Activated CD4-positive, alpha-beta T cell treated with anti-CD3 and anti-CD28 coated beads, Interleukin-2, amount 10 ng/mL, durations not matched to agents 24 days and 14 days (primary cell): ENCODE results near the gene KRCC1. TPM values are rescaled to one million over a fixed set of nuclear protein-coding genes. Genes with fewer than 3 reads are reported as not detected.
"Not testable (repeated sequence)": the region's sequence is repeated elsewhere in the genome, so short reads cannot be mapped to it uniquely, and the experiment has no call there.

Experiments used
- DNase-seq: peaks from one replicate; pipeline ENCODE4 v3.0.0; 2022
- H3K27ac Mint-ChIP-seq: one replicate; pipeline ENCODE4 v1.8.0; 2022; ENCODE audit warnings: mild to moderate bottlenecking, mixed read lengths
- H3K27me3 Mint-ChIP-seq: one replicate; pipeline ENCODE4 v1.8.0; 2022; ENCODE audit warnings: mixed read lengths
- H3K36me3 Mint-ChIP-seq: one replicate; pipeline ENCODE4 v1.8.0; 2022; ENCODE audit warnings: low read depth, mild to moderate bottlenecking, mixed read lengths
- H3K4me1 Mint-ChIP-seq: one replicate; pipeline ENCODE4 v1.8.0; 2021; ENCODE audit warnings: mixed read lengths
- H3K4me3 Mint-ChIP-seq: one replicate; pipeline ENCODE4 v1.8.0; 2022; ENCODE audit warnings: mild to moderate bottlenecking, moderate library complexity, mixed read lengths
- H3K9me3 Mint-ChIP-seq: one replicate; pipeline ENCODE4 v1.8.0; 2021; ENCODE audit warnings: mixed read lengths
- intact Hi-C: fragments of 100-400 bp; cut with micrococcal nuclease; formaldehyde crosslinking; loops from one replicate; pipeline ENCODE4 v1.15.1; 2023
- total RNA-seq: library from RNA; stranded (reverse); gene quantifications from 2 replicates; pipeline ENCODE4 v1.2.3, GENCODE V29; 2022

The KRCC1 gene
- total RNA-seq, 1 donor from 2014 or later = 16.5 TPM

- H3K36me3 Mint-ChIP-seq, intact Hi-C loops, H3K27ac Mint-ChIP-seq, H3K9me3 Mint-ChIP-seq, H3K27me3 Mint-ChIP-seq: not testable (repeated sequence)
- peaks cover 14% of the 10 kb centered on the region for H3K4me1 Mint-ChIP-seq
- DNase-seq = peak; percentile 52
- peak overlapping the region; percentile 96 for H3K4me3 Mint-ChIP-seq
Measured at GRCh38 chr2:88018077-88018805, 37.3 kb downstream of the KRCC1 start.

- H3K4me3 Mint-ChIP-seq = peak overlapping the region; percentile 96
- peaks cover 14% of the 10 kb centered on the region for H3K4me1 Mint-ChIP-seq
- DNase-seq = peak; percentile 55
- H3K27ac Mint-ChIP-seq = peak overlapping the region; percentile 97
- H3K9me3 Mint-ChIP-seq, H3K27me3 Mint-ChIP-seq, H3K36me3 Mint-ChIP-seq: not testable (repeated sequence)
- intact Hi-C loops = loop anchor here (2.0 kb wide), 1 partner anchor 15 kb away; no protein-coding TSS in a partner anchor
Measured at GRCh38 chr2:88017780-88018038, 37.9 kb downstream of the KRCC1 start.

- peaks cover 14% of the 10 kb centered on the region for H3K4me1 Mint-ChIP-seq
- intact Hi-C loops = loop anchor here (1.0 to 2.0 kb wide), 2 partner anchors 14 to 38 kb away; partner anchors contain the start of gene KRCC1
- H3K36me3 Mint-ChIP-seq = peaks cover 2% of the 10 kb centered on the region
- H3K27me3 Mint-ChIP-seq = no peaks in the 10 kb centered on the region
- peak overlapping the region; percentile 96 for H3K4me3 Mint-ChIP-seq
- H3K27ac Mint-ChIP-seq = peak overlapping the region; percentile 97
- no peak for DNase-seq
- no peaks in the 10 kb centered on the region for H3K9me3 Mint-ChIP-seq
Measured at GRCh38 chr2:88016960-88017779, 38.4 kb downstream of the KRCC1 start.

- H3K4me1 Mint-ChIP-seq = peaks cover 14% of the 10 kb centered on the region
- no peaks in the 10 kb centered on the region for H3K9me3 Mint-ChIP-seq
- intact Hi-C loops = loop anchor here (1.0 to 2.0 kb wide), 2 partner anchors 14 to 39 kb away; partner anchors contain the start of gene KRCC1
- H3K36me3 Mint-ChIP-seq = peaks cover 2% of the 10 kb centered on the region
- peak; percentile 94 for DNase-seq
- H3K27me3 Mint-ChIP-seq = no peaks in the 10 kb centered on the region
- peak within 1 kb of the TSS; percentile 97 for H3K27ac Mint-ChIP-seq
- H3K4me3 Mint-ChIP-seq = peak within 1 kb of the TSS; percentile 96
Measured at GRCh38 chr2:88016086-88016959, 39.3 kb downstream of the KRCC1 start, which contains the start of gene RNU2-63P. RNU2-63P (minus strand) TSS chr2:88016547.

- H3K9me3 Mint-ChIP-seq = no peaks in the 10 kb centered on the region
- intact Hi-C loops = no loop called here
- no peaks in the 10 kb centered on the region for H3K36me3 Mint-ChIP-seq
- H3K27ac Mint-ChIP-seq = no peak overlapping the region
- DNase-seq = no peak
- no peaks in the 10 kb centered on the region for H3K27me3 Mint-ChIP-seq
- H3K4me3 Mint-ChIP-seq = no peak overlapping the region
- peaks cover 2% of the 10 kb centered on the region for H3K4me1 Mint-ChIP-seq
Measured at GRCh38 chr2:88011011-88011410, 44.6 kb downstream of the KRCC1 start.

- Mint-ChIP-seq H3K4me3 (no peak overlapping the region), H3K27me3 (no peaks in the 10 kb centered on the region), H3K4me1 (peaks cover 2% of the 10 kb centered on the region), H3K9me3 (no peaks in the 10 kb centered on the region), H3K36me3 (no peaks in the 10 kb centered on the region), H3K27ac (no peak overlapping the region)
- intact Hi-C loops = no loop called here
- peak; percentile 51 for DNase-seq
Measured at GRCh38 chr2:88010136-88010535, 45.4 kb downstream of the KRCC1 start.

- peak; percentile 47 for DNase-seq
- Mint-ChIP-seq H3K4me3 (no peak overlapping the region), H3K9me3 (no peaks in the 10 kb centered on the region), H3K36me3 (no peaks in the 10 kb centered on the region), H3K27ac (no peak overlapping the region), H3K27me3 (no peaks in the 10 kb centered on the region), H3K4me1 (peaks cover under 1% of the 10 kb centered on the region)
- intact Hi-C loops = no loop called here
Measured at GRCh38 chr2:88006912-88007439, 48.6 kb downstream of the KRCC1 start.

- no peaks in the 10 kb centered on the region for H3K27me3 Mint-ChIP-seq
- peak; percentile 52 for DNase-seq
- peaks cover 6% of the 10 kb centered on the region for H3K4me1 Mint-ChIP-seq
- no peaks in the 10 kb centered on the region for H3K9me3 Mint-ChIP-seq
- H3K4me3 Mint-ChIP-seq = no peak overlapping the region
- H3K36me3 Mint-ChIP-seq = no peaks in the 10 kb centered on the region
- no peak overlapping the region for H3K27ac Mint-ChIP-seq
- intact Hi-C loops = loop anchor here (1.0 kb wide), 1 partner anchor 8 kb away; no protein-coding TSS in a partner anchor
Measured at GRCh38 chr2:88005776-88006175, 49.8 kb downstream of the KRCC1 start.

GRCh38 chr2:88003074-88003755 is 52.4 kb downstream of the KRCC1 start:
- no peaks in the 10 kb centered on the region for H3K9me3 Mint-ChIP-seq
- H3K4me1 Mint-ChIP-seq = peaks cover 6% of the 10 kb centered on the region
- no peak overlapping the region for H3K27ac Mint-ChIP-seq
- intact Hi-C loops = loop anchor here (2.0 kb wide), 1 partner anchor 14 kb away; the partner anchor contains the start of gene RNU2-63P
- peak; percentile 50 for DNase-seq
- H3K36me3 Mint-ChIP-seq = no peaks in the 10 kb centered on the region
- H3K27me3 Mint-ChIP-seq = no peaks in the 10 kb centered on the region
- H3K4me3 Mint-ChIP-seq = peak overlapping the region; percentile 15

- intact Hi-C loops = loop anchor here (2.0 kb wide), 1 partner anchor 14 kb away; the partner anchor contains the start of gene RNU2-63P
- no peak overlapping the region for H3K4me3 Mint-ChIP-seq
- no peaks in the 10 kb centered on the region for H3K36me3 Mint-ChIP-seq
- peaks cover 6% of the 10 kb centered on the region for H3K4me1 Mint-ChIP-seq
- DNase-seq = no peak
- H3K27ac Mint-ChIP-seq = peak overlapping the region; percentile 51
- no peaks in the 10 kb centered on the region for H3K27me3 Mint-ChIP-seq
- no peaks in the 10 kb centered on the region for H3K9me3 Mint-ChIP-seq
Measured at GRCh38 chr2:88002359-88002707, 53.2 kb downstream of the KRCC1 start.

GRCh38 chr2:88000474-88000873 is 55.1 kb downstream of the KRCC1 start:
- H3K36me3 Mint-ChIP-seq, DNase-seq, H3K4me1 Mint-ChIP-seq, H3K4me3 Mint-ChIP-seq, H3K27me3 Mint-ChIP-seq, H3K27ac Mint-ChIP-seq, H3K9me3 Mint-ChIP-seq, intact Hi-C loops: not testable (repeated sequence)

GRCh38 chr2:87996570-87996969 is 59.0 kb downstream of the KRCC1 start:
- Mint-ChIP-seq H3K27me3 (peaks cover 3% of the 10 kb centered on the region), H3K36me3 (no peaks in the 10 kb centered on the region), H3K9me3 (no peaks in the 10 kb centered on the region), H3K4me1 (peaks cover 1% of the 10 kb centered on the region), H3K27ac (no peak overlapping the region), H3K4me3 (no peak overlapping the region)
- intact Hi-C loops = no loop called here
- no peak for DNase-seq

GRCh38 chr2:87995756-87996155 is 59.8 kb downstream of the KRCC1 start:
- Mint-ChIP-seq H3K4me3 (no peak overlapping the region), H3K27ac (no peak overlapping the region), H3K4me1 (no peaks in the 10 kb centered on the region), H3K27me3 (peaks cover 3% of the 10 kb centered on the region), H3K9me3 (no peaks in the 10 kb centered on the region), H3K36me3 (no peaks in the 10 kb centered on the region)
- DNase-seq = peak; percentile 40
- intact Hi-C loops = no loop called here
